Renal cortical epithelial cell (primary cell): ENCODE measurements around the gene ZBTB45. TPM values are rescaled to one million over a fixed set of nuclear protein-coding genes. Genes with fewer than 3 reads are reported as not detected.

Source experiments
- DNase-seq: peaks from one replicate; pipeline ENCODE4 v3.0.0-alpha.2; 2011; ENCODE audit warnings: low read depth
- total RNA-seq: library from RNA; depleted of rRNA; stranded (reverse); fragments of >200 nt; gene quantifications from 2 replicates; pipeline ENCODE4 v1.2.3, GENCODE V29; 2014

ZBTB45 gene
- total RNA-seq, 1 donor from 2014 or later = 10.2 TPM

DNA sequence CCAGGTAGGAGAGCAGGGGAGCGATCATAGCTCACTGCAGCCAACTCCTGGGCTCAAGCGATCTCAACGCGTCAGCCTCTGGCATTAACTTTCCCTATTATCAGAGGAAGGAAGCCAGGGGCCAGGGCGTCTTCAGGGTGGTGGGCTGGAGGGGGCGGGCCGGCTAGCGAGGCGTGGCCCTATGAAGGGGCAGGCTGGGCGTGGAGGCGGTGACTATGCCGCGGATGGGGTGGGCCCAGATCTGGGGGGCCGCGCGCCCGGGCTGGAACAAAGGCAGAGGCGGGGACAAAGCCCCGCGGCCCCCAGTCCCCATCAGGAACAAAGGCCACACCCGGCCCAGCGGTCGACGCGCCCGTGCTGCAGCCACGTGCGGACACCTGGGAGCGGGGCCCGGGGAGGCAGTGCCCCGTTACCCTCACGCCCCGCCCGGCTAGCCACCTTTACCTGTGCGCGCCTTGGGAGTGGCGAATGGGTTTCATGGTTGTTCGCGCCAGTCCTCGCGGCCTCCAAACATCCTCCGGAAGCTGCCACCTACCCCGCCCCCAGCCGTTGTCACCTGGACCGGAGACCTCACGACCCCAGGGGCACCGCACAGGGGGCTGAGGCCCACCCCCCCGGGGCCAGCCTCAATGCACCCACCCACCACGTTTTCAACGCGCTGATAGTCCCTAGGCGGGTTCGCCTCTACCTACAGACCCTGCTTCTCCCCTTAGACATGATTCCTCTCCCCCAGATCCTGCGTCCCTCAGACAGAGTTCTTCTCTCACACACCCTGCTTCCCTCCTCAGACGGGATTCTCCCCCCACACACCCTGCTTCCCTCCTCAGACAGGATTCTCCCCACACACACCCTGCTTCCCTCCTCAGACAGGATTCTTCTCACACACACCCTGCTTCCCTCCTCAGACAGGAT is 18.9 kb upstream of the ZBTB45 start:
- no peak for DNase-seq

DNA sequence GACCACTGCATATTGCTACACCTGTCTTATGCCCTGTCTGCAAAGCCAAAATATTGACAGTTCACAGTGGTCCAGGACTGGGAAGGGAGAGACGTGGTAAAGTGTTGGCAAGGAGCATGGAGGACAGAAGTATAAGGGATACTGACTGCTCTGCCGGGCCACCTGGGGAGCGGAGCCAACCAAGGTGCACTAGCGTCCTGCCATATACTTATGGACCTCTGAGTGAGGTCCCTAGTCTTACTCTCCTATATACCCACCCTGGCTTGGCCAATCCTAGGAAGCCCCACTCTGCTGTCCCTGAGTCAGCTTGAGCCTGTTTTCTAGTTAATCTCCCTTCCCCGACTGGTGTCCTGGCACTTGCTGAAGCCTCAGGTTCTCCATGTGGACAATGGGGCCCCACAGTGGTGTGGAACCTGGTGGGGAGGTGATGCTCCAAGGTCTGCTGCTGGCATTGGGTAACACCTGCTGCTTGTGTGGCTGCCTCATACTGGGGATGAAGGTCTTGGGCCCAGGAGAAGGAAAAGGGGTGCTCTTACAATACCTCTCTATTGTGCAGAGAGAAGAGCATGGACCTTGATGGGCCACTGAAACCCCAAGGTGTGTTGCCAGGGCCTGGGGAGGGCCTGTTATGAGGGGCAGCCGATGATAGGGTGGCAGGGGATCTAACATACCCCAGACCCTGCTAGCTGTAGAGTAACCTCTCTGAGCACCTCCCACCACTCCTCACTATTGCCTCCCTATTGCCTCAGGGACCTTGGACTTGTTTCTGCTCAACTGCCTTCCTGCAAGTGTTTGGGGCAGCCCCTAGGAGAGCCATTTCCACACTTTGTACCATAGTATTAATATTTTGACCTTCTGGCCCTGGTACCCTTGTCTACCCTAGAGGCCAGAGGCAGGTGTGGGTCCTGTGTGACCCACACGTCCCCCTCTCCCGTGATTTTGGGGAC is 17.5 kb upstream of the ZBTB45 start:
- no peak for DNase-seq

DNA sequence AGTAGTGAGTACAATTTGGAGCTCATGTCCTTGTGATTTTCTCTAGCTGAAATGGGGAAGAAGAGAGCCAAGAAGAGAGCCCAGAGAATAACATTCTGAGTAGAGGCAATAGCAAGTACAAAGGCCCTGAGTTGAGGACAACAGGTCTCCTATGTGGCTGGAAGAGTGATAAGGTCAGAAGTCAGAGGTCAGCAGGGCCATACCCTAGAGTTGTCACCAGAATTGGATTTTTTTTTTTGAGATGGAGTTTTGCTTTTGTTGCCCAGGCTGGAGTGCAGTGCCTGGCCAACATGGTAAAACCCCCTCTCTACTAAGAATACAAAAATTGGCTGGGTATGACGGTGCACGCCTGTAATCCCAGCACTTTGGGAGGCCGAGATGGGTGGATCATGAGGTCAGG is 16.2 kb upstream of the ZBTB45 start:
- DNase-seq = no peak

DNA sequence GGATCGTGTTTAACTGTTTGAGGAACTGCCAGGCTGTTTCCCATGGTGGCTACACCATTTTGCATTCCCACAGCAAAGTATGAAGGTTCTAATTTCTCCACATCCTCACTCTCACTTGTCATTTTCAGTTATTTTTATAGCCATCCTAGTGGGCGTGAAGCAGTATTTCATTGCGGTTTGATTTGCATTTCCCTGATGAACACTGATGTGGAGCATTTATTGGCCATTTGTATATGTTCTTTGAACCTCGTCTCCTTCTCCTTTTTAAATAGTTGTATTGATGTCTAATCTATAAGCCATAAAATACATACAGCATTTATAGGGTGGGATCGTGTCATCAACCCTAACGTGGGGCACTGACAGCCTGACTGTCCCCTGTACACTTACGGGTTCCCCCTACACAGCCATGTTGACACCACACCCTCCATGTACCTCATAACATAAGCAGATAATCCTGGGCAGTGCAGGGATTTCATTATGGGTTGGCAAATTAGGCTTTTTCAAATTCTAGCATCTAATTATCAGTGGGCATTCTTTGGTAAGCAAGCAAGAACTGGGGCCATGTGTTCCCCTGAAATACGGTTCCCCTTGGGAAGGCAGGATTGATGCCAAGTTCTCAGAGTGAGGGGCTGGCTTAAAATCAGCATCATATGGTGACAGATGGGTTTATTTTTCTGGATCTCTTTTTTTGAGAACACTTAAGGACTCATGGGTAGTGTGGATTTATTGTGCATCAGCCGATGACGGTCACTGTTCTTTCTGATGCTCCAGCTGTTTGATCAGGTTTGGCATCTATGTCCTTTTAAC is 11.6 kb upstream of the ZBTB45 start:
- no peak for DNase-seq

DNA sequence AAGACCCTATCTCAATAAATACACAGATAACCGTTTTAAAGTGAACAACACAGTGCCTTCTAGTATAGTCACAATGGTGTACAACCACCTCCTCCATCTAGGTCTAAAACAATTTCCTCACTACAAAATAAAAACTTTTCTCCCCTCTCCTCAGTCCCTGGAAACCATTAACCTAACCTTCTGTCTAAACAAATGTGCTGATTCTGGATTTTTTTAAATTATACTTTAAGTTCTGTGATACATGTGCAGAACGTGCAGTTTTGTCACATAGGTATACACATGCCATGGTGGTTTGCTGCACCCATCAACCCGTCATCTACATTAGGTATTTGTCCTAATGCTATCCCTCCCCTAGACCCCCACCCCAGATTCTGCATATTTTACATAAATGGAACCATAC is 9.8 kb upstream of the ZBTB45 start:
- DNase-seq = no peak

DNA sequence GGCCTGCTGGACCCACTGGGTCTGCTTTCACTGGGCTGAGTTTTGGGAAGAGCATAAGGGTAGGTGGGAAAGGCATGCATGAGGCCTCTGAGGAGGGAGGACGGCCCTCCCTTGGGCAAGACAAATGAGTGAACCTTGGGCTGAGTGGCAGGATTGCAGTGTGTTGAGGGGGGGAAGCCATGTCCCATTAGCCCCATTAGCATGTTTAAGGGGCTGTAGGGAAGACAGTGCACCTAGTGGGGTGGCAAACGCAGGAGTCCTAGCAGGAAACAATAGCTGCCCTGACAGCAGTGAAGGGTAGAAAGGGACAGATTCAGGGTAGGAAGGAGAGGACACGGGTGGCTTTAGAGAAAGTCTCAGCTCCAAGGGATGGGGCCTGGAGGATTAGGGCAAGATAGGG is 3.1 kb upstream of the ZBTB45 start:
- DNase-seq = no peak

DNA sequence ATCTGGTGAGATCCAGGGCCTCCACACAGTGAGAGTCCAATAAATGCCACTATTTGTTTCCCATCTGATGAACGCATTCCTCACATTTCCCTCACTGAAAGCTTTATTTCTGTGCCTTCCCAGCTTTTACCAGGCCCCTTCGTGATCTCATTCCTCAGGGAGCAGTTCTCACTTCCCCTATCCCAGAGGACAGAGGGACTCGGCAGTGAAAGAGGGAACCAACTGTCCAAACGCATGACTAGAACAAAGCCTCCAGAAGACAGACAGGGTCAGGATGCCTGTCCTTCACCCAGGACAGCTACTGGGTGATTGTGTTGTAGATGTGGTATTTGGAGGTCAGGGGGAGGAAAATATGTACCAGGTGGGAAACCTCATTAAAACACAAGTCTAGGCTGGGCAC is 2.0 kb upstream of the ZBTB45 start:
- no peak for DNase-seq

DNA sequence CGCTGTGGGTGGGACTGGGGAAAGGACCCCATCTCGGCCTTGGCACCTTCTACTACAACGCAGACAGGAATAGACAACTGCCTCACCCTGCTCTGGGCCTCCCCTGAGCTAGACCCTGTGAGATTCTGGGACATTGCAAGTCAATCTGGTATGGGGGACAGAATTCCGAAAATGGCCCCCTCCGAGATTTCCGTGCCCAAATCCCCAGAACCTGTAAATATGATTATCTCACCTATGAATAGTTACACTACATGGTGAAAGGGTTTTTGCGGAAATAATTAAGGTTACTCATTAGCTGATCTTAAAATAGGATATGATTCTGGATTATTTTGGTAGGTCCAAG is 618 bp upstream of the ZBTB45 start:
- no peak for DNase-seq

DNA sequence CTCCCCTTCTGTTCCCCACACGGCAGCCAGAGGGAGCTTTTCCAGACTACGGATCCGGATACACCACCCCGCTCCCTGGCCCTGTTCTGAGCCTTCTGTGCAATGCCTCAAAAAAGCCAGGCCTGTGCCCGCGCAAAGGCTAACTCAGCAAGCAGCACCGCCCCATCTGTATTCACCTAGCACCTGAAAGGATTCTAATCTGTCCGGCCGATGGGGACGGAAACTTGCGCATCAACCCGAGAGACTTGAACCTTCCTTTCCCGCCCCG is 589 bp downstream of the ZBTB45 start:
- peak; percentile 46 for DNase-seq

DNA sequence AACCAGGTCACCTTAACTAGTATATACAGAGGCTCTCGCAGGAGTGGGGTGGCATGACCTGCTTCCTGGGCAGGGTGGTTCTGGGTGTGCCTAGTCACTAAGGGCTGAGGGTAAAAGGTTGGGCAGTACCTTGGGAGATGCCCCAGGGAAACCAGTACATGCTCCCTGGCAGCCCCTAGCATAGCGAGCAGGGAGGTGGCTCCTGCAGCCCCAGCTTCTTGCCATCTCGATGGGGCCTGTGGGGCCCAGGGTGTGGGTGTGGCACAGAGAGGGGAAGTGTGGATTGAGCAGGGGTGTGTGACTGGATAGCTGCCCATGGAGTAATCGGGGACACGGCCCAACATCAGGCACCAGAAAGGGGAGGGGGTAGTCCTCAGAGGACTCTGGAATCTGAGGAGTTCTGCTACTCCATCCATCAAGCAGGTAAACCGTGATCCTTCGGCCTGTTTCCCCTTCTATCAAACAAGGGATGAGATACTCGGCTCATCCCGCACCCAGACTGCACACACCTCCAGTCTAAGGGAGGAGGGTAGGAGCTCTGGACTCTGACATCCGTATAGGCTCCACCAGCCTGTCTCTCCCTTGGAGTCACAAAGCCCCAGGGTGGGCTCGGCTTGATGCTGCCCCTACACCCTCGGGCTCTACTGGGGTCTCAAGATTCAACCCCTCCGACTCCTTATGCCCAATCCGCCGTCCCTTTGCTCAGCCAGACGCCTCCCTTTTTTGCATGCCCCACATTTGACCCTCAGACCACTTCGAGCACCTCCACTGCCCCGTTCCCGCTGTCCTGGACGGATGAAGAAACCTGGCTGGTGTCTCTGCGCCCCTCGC is 1.1 kb downstream of the ZBTB45 start:
- DNase-seq = no peak

DNA sequence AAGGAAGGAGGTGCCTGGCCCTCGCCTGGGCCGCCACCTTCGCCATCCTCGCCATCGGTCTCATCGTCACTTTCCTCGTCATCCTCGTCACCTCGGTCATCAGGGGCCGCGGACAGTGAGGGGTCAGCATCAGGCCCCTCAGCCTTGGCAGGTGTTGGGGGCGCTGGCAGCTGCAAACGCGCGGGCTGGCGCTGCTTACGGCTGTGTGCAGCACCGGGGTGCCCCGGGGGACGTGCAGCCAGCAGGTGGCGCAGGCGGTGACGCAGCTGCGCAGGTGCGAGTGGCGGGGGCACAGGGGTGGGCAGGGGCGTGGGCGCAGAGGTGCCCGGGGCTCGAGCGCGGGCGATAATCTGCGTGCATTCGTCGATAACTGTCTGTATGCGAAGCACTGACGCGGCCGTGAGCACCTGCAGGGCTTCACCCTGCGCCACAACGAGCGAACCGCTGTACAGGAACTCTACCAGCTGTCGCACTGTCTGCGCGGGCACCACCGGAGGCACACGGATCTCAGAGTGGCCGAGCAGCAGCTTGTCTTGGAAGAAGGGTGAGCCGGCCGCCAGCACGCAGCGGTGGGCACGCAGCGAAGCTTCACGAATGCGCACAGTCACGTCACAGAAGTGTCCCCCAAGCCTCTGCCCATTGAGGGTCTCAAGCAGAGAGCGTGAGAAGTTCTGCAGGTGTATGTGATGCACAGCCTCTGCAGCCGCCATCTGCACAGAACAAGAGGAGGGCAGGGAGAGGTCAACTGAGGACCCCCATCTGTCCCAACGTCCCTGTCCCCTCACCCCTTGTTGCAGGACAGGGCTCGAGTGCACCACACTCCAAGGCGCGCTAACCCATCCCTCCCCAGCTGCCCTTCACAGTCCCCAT is 2.4 kb downstream of the ZBTB45 start:
- no peak for DNase-seq

DNA sequence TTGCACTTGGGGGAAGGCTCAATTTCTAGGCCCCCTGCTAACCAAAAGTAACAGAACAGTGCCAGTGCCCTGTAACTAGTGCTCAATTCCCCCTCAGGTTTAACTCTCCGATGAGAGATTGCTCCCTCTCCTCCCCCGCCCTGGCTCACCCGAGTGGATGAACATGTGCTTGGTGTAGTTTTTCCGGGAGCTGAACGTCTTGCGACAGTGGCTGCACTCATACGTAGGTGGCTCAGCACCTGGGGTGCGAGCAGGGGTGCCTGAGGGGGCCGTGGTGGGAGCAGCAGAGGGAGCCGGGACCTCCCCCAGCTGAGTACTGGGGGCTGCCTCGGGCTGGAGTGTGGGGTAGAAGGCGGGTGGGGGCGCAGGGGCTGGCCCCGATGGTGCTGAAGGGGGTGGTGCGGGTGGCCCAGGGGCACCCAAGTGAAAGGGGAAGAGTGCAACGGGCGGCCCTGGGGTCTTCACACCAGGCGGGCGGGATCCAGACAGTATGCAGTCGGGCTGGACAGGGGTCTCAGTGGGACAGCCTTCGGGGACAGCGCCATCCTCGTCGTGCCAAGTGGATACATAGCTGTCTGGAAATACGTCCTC is 3.3 kb downstream of the ZBTB45 start:
- DNase-seq = no peak

DNA sequence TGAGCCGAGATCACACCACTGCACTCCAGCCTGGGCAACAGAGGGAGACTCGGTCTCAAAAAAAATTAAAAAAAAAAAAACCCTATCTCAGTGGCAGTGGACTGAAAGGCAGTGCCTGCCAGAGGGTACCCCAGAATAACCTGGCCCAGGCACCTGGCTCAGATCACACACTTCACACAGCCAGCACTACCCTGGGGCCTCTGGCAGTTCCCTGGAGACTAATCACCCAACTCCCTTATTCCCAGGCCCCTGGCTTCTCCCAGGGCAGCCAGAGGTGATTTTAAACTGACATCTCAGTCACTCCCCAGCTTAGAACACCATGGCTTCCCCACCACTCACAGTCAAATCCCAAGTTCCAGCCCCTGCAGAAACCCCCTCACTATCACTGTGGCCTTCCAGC is 4.4 kb downstream of the ZBTB45 start:
- DNase-seq = no peak

DNA sequence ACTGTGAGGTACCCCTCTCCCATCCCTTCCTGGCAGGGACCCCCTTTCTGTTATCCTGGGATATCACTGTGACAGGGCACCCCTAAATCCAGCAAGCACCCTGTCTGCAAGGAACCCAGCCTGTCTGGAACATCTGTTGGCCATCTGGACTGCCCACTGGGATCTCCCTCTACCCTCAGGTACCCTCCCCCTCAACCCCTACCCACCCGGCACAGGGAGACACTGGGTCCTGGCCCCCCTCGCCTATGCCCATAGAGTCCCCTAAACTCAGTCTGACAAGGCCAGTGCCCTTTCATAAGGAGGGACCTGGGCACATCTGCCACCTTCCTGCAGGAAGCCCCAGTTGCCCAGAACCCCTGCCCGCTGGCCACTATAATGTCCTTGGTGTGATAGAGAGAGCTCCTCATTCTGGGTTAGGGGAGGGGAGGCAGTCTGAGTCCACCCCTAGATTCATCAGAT is 5.0 kb downstream of the ZBTB45 start:
- DNase-seq = no peak

DNA sequence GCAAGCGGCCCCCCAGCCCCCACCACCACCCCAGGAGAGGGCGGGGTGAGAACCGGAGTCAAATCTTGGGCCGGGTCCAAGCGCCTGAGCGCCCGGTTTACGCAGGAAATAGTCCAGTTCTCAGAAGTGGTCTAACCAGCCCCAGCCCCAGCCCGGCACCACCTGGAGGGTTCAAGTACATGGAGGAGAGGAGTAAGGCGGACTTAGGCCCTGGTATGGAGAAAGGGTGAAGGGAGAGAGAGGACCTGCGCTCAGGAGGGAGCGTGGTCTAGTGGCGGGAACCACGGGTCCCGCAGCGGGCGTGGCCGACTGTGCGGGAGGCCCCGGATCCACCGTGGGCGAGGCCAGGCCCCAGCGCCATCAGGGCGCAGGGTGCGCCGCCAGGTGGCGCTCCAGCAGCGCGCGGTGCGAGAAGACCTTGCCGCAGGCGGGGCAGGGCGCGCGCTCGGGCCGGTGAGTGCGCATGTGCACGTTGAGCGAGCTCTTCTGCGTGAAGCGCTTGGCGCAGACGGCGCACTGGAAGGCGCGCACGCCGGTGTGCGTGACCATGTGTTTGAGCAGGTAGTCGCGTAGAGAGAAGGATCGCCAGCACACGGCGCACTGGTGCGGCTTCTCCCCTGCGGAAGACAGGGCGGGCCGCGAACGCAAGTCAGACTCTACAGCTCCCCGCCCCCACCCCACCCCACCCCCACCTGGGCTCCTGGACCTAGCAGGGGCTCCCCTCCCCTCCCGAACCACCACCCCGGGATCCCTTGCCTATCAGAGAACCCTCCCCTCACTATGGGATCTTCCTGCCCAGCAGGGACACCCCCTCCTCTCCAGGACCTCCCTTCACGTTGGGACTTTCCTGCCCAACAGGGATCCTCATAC is 5.7 kb downstream of the ZBTB45 start:
- DNase-seq = peak; percentile 69

DNA sequence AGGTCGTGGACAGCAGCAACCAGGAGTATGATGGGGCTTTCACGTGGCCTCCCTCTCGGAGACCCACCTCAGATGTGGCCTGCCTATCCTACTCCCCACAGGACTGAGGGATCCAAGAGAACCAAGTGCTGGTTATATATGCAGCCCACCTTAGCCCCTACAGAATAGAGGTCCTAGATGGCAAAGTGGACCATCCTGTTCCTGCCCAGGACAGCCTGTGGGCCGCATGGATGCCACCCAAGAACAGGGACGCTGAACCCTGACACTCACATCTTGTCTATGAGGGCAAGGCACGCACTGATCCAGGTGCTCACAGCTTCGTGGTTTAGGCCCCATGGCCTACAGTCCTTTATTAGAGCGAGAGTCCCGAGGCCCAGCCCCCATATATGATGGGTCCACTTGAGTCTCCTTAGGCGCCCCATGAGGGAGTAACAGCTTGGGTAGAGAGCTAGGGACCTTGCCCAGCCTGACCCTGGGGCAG is 6.4 kb downstream of the ZBTB45 start:
- DNase-seq = no peak

DNA sequence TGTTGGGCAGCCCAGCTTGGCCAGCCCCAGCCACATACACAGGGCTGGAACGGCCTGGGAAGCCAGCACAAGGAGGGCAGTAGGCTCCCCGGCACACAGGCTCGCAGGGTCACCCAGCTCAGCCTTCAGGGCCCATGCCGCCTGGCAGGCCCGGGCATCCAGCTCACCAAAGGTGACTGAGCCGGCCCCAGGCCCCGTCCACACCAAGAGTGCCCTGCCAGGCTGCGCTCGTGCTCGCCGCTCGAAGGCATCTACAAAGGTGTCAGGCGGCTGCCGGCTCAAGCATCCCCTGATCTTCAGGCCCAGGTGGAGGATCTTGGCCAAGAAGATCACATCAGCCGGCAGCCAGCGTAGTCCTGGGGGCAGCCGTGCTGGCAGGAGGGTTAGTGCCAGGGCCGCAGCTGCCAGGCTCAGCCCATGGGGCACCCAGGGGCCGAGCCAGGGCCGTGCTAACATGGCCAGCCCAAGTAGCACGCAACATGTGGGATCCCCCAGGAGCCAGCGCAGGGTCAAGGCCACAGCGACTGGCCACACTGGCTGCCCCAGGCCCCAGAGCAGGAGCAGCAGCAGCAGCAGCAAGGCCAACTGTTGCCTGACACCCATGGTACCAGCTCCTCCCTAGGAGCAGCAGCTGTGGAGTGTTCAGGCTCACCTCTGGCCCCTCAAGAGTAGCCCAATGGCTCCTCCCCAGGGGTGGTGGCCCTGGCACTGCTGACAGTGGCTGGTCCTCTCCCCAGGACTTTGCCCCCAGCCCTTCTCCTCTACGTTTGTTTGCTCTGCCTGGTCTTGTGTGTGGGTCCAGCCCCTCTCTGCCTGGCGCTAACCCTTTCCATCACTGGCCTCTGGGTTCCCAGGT is 8.0 kb downstream of the ZBTB45 start, which contains the start of gene SLC27A5:
Gene SLC27A5, minus strand, starts transcription at position 640 of the 856 bp plus-strand sequence. Its CDS starts 37 bp downstream, at position 603.
- DNase-seq = no peak
